GM19351 (cell line): Measurements from ENCODE around the gene CTDSPL.
"Not testable (repeated sequence)": the region's sequence is repeated elsewhere in the genome, so short reads cannot be mapped to it uniquely, and the experiment has no call there.

ENCODE experiments used
- ATAC-seq: cut with Tn5 transposase; IDR thresholded peaks from one replicate; pipeline ENCODE4 v1.9.1; 2021; ENCODE audit warnings: mild to moderate bottlenecking, moderate library complexity; ENCODE audit not compliant: unreplicated experiment

The CTDSPL gene

GRCh38 chr3:37985637-37986320 lies 124.1 kb downstream of the CTDSPL start:
- ATAC-seq, result no peak

DNA sequence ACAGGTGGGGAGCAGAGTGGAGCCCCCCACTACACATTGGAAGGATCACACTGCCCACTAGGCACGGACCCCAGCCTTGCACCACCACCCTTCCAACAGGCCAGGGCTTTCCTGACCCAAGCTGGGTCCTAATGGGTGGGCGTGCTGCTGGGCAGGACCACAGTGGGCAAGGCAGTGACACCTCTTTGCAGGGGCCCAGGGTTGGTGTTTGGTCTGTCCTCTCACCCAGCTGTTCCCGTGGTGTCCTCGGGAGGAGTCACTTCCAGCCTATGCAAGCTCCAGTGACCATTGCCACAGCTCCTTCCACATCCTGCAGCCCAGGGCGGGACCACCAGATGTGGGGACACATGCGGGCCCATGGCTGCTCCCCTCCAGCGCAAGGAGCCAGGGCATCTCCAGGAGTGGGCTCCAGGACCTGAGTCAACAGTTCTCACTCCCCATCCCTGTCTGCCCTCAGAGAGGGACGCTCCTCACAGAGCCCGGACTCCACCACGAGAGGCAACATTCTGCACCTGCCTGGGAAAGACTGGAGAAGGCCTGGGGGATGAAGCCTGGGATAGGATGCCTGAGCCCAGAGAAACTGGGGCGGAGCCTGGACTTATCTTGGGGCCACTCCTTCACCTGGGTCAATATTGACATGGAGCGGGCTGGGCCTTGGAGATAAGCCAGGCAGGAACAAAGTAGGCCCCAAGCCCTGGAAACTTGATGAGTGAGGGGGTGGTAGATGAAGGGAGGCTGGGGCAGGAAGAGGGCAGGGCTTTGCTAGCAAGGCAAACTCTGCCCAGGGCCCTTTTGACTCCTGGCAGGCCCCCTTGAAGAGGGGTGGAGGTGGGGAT lies 125.0 kb downstream of the CTDSPL start:
- no peak for ATAC-seq

DNA sequence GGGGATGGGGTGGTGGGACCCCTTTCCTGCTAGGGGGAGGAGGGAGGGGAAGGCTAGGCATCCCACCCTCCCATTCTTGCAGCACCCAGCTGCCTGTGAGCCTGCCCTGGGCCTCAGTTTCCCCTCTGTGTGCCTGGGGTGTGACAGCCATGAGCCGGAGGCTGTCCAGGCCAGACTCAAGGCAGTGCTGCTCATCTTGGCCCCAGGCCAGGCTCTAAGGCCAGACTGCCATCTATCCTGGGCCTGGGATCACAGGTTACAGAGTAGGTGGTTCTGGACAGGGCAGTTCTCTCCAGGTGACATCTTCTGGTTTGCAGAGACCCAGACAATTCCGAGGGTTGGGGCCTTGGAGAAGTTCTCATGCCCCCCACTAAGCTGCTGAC lies 125.6 kb downstream of the CTDSPL start:
- no peak for ATAC-seq

- ATAC-seq, result no peak
Observed at GRCh38 chr3:37987751-37988179, 126.1 kb downstream of the CTDSPL start.

DNA sequence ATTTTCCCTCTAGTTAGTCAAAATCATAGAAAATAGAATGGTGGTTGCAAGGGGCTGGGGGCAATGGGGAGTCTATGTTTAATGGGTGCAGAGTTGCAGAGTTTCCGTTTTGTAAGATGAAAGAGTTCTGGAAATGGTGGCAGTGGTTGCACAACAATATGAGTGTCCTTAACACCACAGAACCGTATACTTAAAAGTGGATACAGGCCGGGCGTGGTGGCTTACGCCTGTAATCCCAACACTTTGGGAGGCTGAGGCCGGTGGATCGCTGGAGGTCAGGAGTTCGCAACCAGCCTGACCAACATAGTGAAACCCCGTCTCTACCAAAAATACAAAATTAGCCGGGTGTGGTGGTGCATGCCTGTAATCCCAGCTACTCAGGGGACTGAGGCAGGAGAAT lies 126.7 kb downstream of the CTDSPL start:
- not testable (repeated sequence) for ATAC-seq

GRCh38 chr3:37988931-37989525 lies 127.3 kb downstream of the CTDSPL start:
- ATAC-seq, result no peak

GRCh38 chr3:37989821-37990480 lies 128.3 kb downstream of the CTDSPL start:
- ATAC-seq, result no peak

DNA sequence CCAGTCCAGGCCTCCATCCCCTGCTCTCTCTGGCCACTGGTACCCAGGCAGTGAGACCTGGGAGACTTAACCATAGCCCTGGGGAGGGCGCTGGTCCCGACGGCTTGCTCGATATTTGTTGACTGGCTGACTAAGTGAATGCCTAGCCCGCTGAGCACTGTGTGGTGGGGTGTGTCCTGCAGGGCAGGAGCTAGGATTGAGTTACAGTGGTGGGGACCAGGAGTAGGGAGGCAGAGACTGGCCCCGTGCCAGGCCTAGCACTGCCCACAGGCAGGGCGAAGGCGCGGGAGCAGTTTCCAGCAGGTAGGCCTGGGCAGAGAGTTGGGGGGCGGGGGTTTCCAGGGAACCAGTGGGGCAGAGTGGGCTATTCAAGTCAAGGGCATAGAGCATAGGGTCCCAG lies 128.8 kb downstream of the CTDSPL start, which contains the start of gene VILL:
TSS of gene VILL (plus strand) at position 260 of the 400 bp plus-strand sequence. CDS start 2,887 bp downstream, outside the sequence.
- no peak for ATAC-seq

DNA sequence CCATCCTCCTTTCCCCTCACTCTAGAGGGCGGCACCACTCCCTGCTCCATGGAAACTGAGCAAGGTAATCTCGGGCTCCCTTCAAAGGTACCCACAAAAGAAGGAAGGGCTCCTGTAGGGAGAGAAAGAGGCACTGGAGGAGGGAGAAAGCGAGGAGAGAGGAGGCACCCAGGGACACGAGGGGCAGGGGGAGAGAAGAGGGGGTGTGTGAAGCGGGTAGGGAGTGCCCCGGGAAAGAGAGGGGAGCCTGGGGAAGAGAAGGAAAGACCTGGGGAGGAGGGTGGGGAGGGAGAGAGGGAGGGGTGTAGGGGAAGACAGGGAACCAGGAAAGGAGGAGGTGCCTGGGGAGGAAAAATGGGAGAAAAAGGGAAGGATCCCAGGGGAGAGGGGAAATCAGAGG lies 129.4 kb downstream of the CTDSPL start:
- ATAC-seq, result no peak

GRCh38 chr3:37991823-37992222 lies 130.1 kb downstream of the CTDSPL start:
- no peak for ATAC-seq

DNA sequence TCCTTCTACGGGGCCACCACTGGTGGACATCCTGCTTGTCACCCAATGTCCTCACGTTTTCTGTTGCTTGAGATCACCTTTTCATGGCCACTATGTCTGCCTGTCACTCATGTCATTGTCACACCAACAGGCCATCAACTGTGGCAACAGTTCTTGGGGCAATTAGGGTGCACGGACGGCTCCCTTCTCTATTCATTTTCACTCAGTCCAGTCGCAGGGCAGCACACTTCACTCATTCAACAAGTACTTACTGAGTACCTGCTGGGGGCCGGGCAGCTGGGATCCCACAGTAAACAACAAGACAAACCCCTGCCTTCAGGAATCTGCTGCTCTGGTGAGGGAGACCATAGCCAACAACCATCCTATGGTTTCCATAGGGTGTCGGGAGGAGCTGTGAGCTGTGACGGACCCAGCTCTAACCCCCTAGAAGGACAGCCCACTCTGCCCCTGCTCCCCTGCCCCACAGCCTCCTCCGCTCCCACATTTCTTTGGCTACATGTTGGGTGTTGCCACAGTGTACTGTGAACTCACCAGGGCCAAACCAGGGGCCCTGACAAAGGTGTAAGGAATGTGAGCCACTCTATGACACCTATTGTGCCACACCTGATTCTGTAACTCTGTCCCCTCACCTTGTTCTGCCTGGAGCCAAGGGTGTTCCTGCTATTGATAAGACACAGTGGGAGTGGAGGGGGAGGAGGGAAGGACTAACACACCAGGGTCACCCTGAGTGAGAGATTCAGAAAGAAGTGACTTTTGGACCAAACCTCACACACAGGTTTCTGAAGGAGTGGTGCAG lies 130.8 kb downstream of the CTDSPL start:
- no peak for ATAC-seq

GRCh38 chr3:37993067-37993455 lies 131.4 kb downstream of the CTDSPL start:
- ATAC-seq, result no peak

DNA sequence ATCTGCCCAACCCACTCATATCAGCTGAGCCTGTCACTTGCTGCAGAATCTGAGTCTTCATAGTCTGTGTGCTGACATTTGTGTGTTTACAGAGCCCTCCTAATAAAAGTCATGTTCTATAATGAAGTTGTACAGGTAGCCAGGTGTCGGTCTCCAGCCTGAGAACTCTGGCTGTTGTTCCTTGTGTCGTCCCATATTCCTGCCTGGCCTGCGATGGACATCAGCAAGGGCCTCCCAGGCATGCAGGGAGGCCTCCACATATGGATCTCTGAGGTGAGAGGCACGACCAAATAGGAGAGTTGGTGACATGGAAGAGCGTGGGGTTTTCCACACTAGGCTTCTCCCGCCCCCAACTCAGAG lies 131.8 kb downstream of the CTDSPL start:
- ATAC-seq, result no peak

DNA sequence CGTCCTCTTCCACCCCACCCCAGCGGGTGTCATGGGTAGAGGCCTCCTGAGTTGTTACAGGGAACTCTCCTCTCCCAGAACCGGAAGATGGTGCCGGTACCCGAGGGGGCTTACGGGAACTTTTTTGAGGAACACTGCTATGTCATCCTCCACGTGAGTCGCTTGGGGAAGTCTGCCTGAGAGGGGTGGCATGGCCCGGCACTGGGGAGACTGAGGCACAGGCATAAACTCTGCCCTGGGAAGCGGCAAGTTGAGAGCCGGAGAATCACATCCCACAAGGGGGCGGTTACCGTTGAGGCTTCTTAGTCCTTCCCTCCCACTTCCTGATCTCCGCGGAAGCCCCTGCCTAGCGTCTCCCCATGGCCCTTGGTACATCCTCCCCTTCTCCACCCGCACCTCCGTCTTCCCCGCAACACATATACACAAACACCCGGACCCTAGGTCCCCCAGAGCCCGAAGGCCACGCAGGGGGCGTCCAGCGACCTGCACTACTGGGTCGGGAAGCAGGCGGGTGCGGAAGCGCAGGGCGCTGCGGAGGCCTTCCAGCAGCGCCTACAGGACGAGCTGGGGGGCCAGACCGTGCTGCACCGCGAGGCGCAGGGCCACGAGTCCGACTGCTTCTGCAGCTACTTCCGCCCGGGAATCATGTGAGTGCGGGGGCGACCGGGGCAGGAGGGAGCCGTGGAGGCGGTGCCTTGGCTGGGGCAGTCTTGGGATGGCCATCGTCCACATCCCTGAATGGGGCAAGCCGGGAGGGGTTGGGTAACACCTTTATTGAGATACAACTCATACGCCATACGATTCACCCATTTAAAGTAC lies 132.3 kb downstream of the CTDSPL start:
- ATAC-seq, result peak; percentile 59

DNA sequence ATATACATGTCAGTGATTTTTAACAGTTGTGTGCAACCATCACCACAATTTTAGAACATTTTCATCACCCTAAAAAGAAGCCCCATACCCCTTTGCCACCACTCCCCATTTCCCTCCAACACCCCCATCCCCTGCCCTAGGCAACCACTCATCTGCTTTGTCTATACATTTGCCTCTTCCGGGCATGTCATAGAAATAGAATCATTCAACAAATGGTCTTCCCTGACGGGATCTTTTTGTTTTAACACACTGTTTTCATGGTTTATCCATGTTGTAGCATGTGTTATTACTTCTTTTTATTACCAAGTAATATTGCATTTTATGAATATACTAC lies 132.9 kb downstream of the CTDSPL start:
- peak; percentile 1 for ATAC-seq

DNA sequence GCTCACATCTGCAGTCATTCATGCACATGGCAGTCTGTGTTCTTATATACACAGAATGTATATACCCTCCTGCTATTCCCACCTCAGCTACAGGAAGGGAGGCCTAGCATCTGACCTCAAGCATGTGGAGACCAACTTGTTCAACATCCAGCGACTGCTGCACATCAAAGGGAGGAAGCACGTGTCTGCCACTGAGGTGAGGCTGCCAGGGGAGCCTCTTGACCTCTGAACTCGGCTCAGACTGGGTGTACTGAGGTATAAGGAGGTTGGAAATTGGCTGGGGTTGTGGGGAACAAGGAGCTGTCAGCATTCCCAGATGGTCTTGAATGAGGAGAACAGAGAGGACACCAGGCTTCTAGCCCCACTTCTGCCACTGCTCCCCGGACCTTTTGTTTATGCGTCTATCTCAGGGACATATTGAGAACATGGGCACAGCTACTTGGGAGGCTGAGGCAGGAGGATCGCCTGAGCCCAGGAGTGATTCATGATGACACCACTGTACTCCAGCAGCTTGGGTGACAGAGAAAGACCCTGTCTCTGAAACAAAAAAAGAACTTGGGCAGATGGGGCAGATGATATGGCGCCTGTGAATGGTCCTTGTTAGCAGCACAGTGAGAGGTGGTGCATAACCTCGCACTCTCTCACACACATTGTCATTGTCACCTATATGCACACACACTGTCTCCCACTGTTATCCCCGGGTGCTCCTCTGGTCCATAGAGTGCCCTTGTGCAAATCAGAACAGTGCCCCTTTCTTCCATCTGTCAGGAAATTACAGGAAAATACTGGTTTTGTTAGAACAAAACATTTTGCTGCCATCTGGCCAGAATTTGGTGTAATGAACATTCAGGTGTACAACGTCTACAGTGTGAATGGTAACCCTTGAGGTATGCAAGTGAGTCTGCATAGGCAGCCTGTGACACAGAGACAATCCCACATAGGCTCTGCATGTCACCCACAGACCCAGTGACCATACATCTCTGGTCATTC lies 134.3 kb downstream of the CTDSPL start:
- no peak for ATAC-seq

DNA sequence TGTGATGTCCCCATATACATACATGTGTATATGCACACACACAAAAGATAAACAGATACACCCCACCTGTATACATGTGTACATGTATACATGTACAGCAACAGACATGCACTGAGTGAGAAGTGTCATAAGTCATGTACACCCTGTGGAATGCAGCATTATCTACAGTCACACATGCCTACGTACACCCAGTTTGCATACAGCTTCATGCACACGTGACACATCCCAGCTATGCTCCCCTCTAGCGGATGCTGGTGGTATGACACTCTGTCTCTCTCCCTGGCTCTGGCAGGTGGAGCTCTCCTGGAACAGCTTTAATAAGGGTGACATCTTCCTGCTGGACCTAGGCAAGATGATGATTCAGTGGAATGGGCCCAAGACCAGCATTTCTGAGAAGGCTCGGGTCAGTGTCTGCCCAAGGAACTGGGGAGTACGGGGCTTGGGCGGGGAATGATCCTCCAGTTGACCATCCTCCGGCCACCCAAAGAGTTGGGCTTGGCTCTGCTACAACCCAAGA lies 135.2 kb downstream of the CTDSPL start:
- peak; percentile 57 for ATAC-seq

- no peak for ATAC-seq
Observed at GRCh38 chr3:37997342-37997741, 135.7 kb downstream of the CTDSPL start.
